CD4-positive, alpha-beta T cell treated with Interleukin-15 for 4 hours (primary cell): Measurements from ENCODE around the gene MUC5B.

Experiments used
- DNase-seq: peaks from one replicate; pipeline ENCODE4 v3.0.0-alpha.2; 2020; ENCODE audit warnings: low spot score

MUC5B gene

GRCh38 chr11:1285876-1286275, 63.0 kb downstream of the MUC5B start:
- DNase-seq, result no peak

- no peak for DNase-seq
These were observed 65.1 kb downstream of the MUC5B start for GRCh38 chr11:1287928-1288327.

DNA sequence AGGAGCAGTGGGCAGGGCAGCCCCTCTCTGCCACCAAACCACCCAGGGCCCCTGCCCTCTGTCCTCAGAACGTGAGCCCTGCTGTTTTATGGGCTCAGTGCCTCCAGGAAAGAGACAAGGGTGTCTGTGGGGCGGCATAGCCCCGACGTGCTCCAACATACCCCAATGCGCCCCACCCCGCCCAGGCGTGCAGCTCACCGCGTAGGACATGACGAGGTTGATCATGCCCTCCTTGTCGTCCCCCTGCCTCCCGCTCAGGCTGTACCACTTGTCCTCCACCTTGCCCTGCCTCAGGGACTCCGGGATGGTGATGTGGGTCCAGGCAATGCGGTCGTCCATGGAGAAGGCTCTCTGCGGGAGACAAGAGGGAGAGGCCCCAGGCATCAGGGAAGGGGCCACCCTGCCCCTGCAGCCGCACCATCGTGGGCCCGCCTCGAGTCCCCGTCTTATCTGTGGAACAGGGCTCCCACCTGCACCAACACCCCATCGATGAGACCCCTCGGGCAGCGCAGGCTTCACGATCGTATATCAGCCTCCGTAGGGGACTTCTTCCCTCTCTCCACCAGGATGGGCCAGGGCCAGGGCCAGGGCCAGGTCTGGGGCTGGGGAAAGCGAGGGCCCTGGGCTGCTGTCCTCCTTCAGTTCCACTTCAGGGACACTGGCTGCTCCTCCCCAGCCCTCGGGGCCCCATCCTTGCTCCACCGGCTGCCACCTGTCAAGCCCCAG, 65.7 kb downstream of the MUC5B start:
- DNase-seq, result no peak

- no peak for DNase-seq
These were observed 66.5 kb downstream of the MUC5B start for GRCh38 chr11:1289211-1289935.

GRCh38 chr11:1290052-1291040, 67.5 kb downstream of the MUC5B start:
- DNase-seq, result no peak

DNA sequence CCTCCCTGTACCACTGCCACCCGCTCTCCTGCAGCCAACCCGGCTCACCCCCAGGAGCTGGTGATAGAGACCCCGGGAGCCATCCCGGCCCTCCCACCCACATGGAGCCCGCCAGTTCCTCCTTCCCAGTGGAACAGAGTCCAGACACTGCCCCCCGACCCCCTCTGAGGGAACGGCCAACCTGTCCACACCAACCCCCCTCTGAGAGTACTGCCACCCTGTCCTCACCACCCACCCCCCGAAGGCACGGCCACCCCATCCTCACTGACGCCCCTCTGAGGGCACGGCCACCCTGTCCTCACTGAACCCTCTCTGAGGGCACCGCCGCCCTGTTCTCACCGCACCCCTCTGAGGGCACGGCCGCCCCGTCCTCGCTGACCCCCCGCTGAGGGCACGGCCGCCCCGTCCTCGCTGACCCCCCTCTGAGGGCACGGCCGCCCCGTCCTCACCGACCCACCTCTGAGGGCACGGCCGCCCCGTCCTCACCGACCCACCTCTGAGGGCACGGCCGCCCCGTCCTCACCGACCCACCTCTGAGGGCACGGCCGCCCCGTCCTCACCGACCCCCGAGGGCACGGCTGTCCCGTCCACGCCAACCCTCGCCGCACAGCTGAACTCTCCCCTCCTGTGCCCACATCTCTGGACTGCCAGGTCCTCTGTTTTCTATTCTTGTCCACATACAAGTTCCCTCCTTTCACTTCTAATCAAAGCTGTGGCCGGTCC, 68.6 kb downstream of the MUC5B start:
- no peak for DNase-seq

DNA sequence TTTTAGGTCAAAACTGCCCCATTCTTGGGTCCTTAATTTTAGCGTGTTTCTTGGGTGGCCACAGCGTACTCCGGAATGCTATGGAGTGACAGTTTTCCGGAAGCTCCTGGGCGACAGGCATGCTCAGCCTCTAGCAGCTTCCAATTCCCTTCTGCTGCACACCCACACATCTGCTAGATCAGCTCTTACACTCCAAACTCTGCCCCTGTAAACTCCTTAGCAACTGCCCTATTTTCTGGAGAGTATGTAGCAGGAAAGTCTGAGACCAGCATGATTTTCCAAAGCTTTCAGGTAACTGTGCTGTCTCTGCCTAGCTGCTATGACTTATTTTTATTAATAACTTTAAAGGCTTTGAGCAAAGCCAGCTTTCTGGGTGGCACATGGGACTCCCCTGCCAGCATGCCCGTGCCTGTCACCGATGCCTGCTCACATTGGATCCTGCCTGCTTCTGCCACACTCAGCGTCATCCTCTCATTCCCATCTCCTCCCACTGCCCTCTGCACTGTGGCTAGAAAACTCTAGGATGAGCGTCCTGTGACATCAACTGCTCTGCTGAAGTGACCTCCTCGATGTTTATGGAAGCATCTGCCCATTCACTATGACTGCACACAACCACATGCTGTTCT, 69.3 kb downstream of the MUC5B start:
- no peak for DNase-seq

GRCh38 chr11:1292644-1293618, 70.1 kb downstream of the MUC5B start:
- DNase-seq, result no peak

DNA sequence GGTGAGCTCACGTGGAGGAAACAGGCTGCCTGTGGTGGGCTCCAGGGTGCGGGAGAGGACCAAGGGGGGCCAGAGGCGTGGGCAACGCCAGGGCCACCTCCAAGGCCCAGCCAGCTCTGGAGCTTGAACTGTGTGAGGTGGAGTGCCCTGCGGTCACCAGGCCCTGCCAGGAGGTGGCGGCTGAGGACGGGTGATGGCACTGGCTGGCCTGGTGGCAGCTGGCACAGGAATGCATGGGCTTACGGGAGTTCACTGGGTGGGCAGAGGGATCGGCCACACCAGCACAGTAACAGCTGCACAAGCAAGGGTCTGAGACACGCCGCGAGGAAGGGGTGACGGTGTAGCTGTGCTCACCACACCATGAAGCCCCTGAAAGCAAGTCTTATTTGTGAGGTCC, 70.8 kb downstream of the MUC5B start:
- DNase-seq, result no peak

DNA sequence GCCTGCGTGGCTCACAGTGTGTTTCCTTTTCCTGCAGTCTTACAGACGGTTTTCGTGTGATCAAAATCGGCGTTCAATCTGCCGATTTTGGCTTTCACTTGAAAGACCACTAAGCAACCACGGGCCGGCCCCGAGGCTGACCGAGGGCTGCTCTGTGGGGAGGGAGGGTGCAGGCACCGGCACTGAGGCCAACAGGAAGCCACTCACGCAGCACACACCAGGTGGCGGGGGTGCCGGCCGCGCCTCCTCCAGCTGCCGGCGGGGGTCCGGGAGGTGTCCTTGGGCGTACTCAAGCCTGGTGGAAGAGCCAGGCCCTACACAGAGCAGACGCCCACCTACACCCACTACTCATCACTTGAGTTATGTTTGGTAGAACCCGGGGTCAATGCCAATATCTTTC, 72.2 kb downstream of the MUC5B start:
- no peak for DNase-seq

GRCh38 chr11:1295591-1295990, 72.7 kb downstream of the MUC5B start:
- no peak for DNase-seq

- DNase-seq, result no peak
These were observed 73.4 kb downstream of the MUC5B start for GRCh38 chr11:1296287-1296686.

DNA sequence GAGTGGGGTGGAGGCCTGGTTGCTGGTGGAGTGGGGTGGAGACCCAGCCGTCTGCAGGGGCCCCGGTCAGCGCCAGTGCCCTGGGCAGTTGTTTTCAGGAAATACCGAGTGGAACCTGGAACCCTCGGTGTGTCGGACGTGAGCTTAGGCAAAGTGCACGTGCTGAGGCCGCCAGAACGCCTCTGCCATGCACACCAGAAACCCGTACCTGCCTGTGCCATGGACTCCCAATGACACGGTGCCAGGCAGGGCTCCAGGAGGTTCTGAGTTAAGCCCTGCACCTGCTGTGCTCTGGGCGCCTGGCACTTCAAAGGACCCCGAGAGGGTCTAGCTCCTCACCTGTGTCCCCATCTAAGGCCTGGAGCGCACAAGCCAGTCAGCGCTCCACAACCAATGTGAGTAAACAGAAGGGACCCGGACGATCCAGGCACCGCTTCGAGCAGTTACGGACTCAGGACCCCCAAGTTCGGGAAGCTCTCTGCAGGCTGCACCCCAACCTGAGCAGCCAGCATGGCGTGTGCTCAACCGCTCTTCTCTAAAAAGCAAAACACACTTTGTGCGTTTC, 74.2 kb downstream of the MUC5B start:
- DNase-seq, result no peak

DNA sequence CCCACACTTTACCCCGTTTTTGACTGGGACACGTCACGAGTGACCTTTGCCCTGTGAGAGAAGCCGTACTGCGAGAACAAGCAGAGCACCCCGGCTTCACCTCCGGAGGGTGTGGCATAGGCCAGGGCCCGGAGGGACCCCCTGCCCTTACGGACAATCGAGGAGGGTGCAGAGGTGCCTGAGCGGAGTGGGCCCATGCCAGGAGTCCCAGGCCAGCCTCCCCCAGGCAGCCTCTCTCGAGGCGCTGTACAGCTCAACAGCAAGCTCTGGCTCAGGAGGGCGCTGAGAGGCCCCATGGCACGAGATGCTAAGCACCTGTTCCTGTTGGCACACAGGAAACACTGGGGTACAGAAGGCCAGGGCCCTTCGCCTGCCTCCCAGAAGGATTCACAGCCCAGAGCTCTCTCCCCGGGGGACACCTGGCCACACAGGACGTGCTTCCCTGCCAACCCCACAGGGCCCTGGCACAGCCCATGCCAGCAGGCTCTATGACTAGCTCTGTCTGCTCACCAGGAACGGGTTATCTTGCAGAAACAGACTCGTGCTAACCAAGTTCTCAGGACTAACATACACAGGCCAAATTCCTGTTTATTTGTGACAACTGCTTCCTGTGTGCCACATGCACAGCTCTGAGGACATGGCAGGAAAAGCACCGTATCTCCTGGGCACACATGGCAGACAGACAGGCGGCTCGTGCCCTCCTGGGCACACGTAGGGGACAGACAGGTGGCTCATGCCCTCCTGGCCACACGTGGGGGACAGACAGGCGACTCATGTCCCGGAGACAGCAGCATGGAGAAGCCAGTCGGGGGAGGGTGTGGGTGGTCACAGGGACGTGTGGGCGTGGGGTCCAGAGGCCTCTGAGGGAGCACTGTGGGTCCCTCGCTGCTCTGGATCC, 75.0 kb downstream of the MUC5B start:
- DNase-seq, result no peak

GRCh38 chr11:1298695-1299492, 76.0 kb downstream of the MUC5B start:
- no peak for DNase-seq

- no peak for DNase-seq
These were observed 76.8 kb downstream of the MUC5B start for GRCh38 chr11:1299621-1300020.

GRCh38 chr11:1300121-1300520, 77.3 kb downstream of the MUC5B start:
- no peak for DNase-seq
